DMS153 treated with DMSO at 0.1 percent for 48 hours (cell line): ENCODE results near the gene GIT1.
A peak's percentile ranks its signal among the peaks of the same experiment; 100 is the strongest.

Source experiments
- DNase-seq: peaks from one replicate; lab custom pipeline; 2025; ENCODE audit not compliant: unreplicated experiment; lab: John Stamatoyannopoulos, UW

GIT1 gene

GRCh38 chr17:29589524-29590410 lies at the start of gene GIT1:
GIT1 (minus strand) TSS chr17:29589648; CDS start chr17:29589378, 270 bp downstream.
- DNase-seq, result peak; percentile 77

- DNase-seq, result no peak
Measured at GRCh38 chr17:29633886-29634285, 44.4 kb upstream of the GIT1 start.

- no peak for DNase-seq
Measured at GRCh38 chr17:29630630-29631193, 41.3 kb upstream of the GIT1 start.

- DNase-seq, result no peak
Measured at GRCh38 chr17:29629839-29630238, 40.4 kb upstream of the GIT1 start.

- no peak for DNase-seq
Measured at GRCh38 chr17:29628644-29629043, 39.2 kb upstream of the GIT1 start.

GRCh38 chr17:29627951-29628350 lies 38.5 kb upstream of the GIT1 start:
- DNase-seq, result no peak

- peak; percentile 9 for DNase-seq
Measured at GRCh38 chr17:29625037-29625750, 35.7 kb upstream of the GIT1 start.

- no peak for DNase-seq
Measured at GRCh38 chr17:29624586-29624985, 35.1 kb upstream of the GIT1 start.

- no peak for DNase-seq
Measured at GRCh38 chr17:29623283-29623647, 33.8 kb upstream of the GIT1 start.

GRCh38 chr17:29622337-29623282 lies 33.2 kb upstream of the GIT1 start, which contains the start of gene CORO6:
CORO6 (minus strand) TSS chr17:29622912; CDS start chr17:29621421, 1,491 bp downstream.
- peak; percentile 24 for DNase-seq

GRCh38 chr17:29621751-29622194 lies 32.3 kb upstream of the GIT1 start:
- no peak for DNase-seq

GRCh38 chr17:29620779-29621500 lies 31.5 kb upstream of the GIT1 start:
- DNase-seq, result no peak

- no peak for DNase-seq
Measured at GRCh38 chr17:29620271-29620670, 30.8 kb upstream of the GIT1 start.

GRCh38 chr17:29619251-29619650 lies 29.8 kb upstream of the GIT1 start:
- no peak for DNase-seq

- no peak for DNase-seq
Measured at GRCh38 chr17:29618272-29619065, 29.0 kb upstream of the GIT1 start.

GRCh38 chr17:29617481-29618271 lies 28.2 kb upstream of the GIT1 start:
- peak; percentile 83 for DNase-seq

GRCh38 chr17:29617125-29617480 lies 27.7 kb upstream of the GIT1 start:
- peak; percentile 86 for DNase-seq

GRCh38 chr17:29616300-29617048 lies 27.0 kb upstream of the GIT1 start:
- no peak for DNase-seq
